MM.1S (cell line): ENCODE data around the gene LRCH4.

ENCODE experiments used
- CTCF ChIP-seq: fragments of 300-600 bp; sonication (generic); IDR thresholded peaks from 2 replicates; pipeline ENCODE4 v1.5.1; 2016; ENCODE audit warnings: antibody characterized with exemption, low read length, mixed read lengths
- EZH2 ChIP-seq: fragments of 300-600 bp; sonication (generic); optimal IDR thresholded peaks from 2 replicates; pipeline ENCODE3; 2017; ENCODE audit warnings: low read depth, mild to moderate bottlenecking, antibody characterized with exemption, low read length, mixed read lengths

DNA sequence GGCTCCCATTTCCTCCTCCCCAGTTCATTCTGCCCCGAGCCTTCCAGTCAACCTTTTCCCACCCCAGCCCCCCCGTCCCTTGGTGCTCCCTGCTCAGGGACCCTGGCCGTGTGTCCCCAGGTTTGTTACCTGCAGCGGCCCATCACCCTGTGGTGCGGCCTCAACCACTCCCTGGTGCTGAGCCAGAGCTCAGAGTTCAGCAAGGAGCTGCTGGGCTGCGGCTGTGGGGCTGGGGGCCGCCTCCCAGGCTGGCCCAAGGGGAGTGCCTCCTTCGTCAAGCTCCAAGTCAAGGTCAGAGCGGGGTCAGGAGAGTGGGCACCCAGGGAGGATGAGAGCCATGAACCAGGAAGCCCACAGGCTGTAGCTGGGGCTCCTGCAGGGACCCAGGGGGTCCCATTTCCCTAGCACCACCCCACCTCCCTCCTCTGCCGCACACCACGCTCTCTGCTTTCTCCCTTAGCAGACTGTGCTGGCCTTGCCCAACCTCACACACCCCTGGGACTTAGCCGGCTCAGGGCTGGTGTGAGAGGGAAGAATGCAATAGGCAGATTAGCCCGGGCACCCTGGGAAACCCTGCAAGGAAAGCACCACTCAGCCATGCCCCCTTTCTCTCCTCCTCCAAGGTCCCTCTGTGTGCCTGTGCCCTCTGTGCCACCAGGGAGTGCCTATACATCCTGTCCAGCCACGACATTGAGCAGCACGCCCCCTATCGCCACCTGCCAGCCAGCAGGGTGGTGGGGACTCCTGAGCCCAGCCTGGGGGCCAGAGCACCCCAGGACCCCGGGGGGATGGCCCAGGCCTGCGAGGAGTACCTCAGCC, 14.2 kb upstream of the LRCH4 start:
- TF ChIP-seq CTCF: peak; percentile 35
- no peak for TF ChIP-seq EZH2
